SH-SY5Y (cell line): Measurements from ENCODE around the gene KIF2B.

Source experiments
- GATA2 ChIP-seq: IDR thresholded peaks from 2 replicates; pipeline ENCODE4 v1.6.1; 2011; ENCODE audit warnings: mild to moderate bottlenecking, low read depth, low read length
- GATA3 ChIP-seq: IDR thresholded peaks from 2 replicates; pipeline ENCODE4 v1.6.1; 2011; ENCODE audit warnings: low read depth, mild to moderate bottlenecking, low read length, moderate library complexity

- TF ChIP-seq GATA2, result no peak
- TF ChIP-seq GATA3, result no peak
Measured at GRCh38 chr17:53804437-53804836, 18.3 kb upstream of the KIF2B start.
